GM18951 (cell line): ENCODE data around the gene GALNT5.

Experiments
- POLR2A ChIP-seq: IDR thresholded peaks from 4 replicates; pipeline ENCODE4 v1.6.1; 2011; ENCODE audit warnings: mild to moderate bottlenecking; ENCODE audit not compliant: insufficient read length, insufficient read depth; ENCODE audit errors: extremely low read depth
- in situ Hi-C: fragments of 300-500 bp; cut with MboI; formaldehyde crosslinking; loops from one replicate; pipeline ENCODE4 v1.12.0; 2022; ENCODE audit warnings: low sequenced_read_pairs, mixed read lengths, inconsistent platforms; ENCODE audit not compliant: unreplicated experiment

GALNT5 gene

GRCh38 chr2:157307021-157307420 lies 49.5 kb downstream of the GALNT5 start:
- TF ChIP-seq POLR2A, result no peak
- in situ Hi-C loops, result loop anchor here (10.0 to 25.0 kb wide), 3 partner anchors 188 to 705 kb away; no protein-coding TSS in a partner anchor

- in situ Hi-C loops, result loop anchor here (10.0 to 25.0 kb wide), 3 partner anchors 185 to 702 kb away; no protein-coding TSS in a partner anchor
- no peak for TF ChIP-seq POLR2A
These were observed 52.4 kb downstream of the GALNT5 start for GRCh38 chr2:157309878-157310277.

GRCh38 chr2:157311706-157312105 lies 54.2 kb downstream of the GALNT5 start:
- in situ Hi-C loops, result loop anchor here (25.0 kb wide), 2 partner anchors 276 to 701 kb away; no protein-coding TSS in a partner anchor
- no peak for TF ChIP-seq POLR2A

- TF ChIP-seq POLR2A, result no peak
- in situ Hi-C loops, result loop anchor here (25.0 kb wide), 2 partner anchors 274 to 699 kb away; no protein-coding TSS in a partner anchor
These were observed 55.5 kb downstream of the GALNT5 start for GRCh38 chr2:157312866-157313486.

GRCh38 chr2:157315901-157316300 lies 58.4 kb downstream of the GALNT5 start:
- in situ Hi-C loops, result loop anchor here (25.0 kb wide), 2 partner anchors 271 to 696 kb away; no protein-coding TSS in a partner anchor
- no peak for TF ChIP-seq POLR2A

- TF ChIP-seq POLR2A, result no peak
- in situ Hi-C loops, result loop anchor here (25.0 kb wide), 2 partner anchors 268 to 693 kb away; no protein-coding TSS in a partner anchor
These were observed 61.4 kb downstream of the GALNT5 start for GRCh38 chr2:157318884-157319283.

- in situ Hi-C loops, result loop anchor here (25.0 kb wide), 2 partner anchors 268 to 693 kb away; no protein-coding TSS in a partner anchor
- TF ChIP-seq POLR2A, result no peak
These were observed 62.3 kb downstream of the GALNT5 start for GRCh38 chr2:157319795-157320194.

- no peak for TF ChIP-seq POLR2A
- in situ Hi-C loops, result loop anchor here (25.0 kb wide), 2 partner anchors 267 to 692 kb away; no protein-coding TSS in a partner anchor
These were observed 62.9 kb downstream of the GALNT5 start for GRCh38 chr2:157320409-157320808.

GRCh38 chr2:157321466-157321865 lies 64.0 kb downstream of the GALNT5 start:
- TF ChIP-seq POLR2A, result no peak
- in situ Hi-C loops, result loop anchor here (25.0 kb wide), 2 partner anchors 266 to 691 kb away; no protein-coding TSS in a partner anchor

- in situ Hi-C loops, result loop anchor here (25.0 kb wide), 2 partner anchors 265 to 690 kb away; no protein-coding TSS in a partner anchor
- no peak for TF ChIP-seq POLR2A
These were observed 64.9 kb downstream of the GALNT5 start for GRCh38 chr2:157322432-157322831.

GRCh38 chr2:157324331-157324843 lies 66.9 kb downstream of the GALNT5 start:
- in situ Hi-C loops, result loop anchor here (25.0 kb wide), 2 partner anchors 263 to 688 kb away; no protein-coding TSS in a partner anchor
- TF ChIP-seq POLR2A, result no peak

GRCh38 chr2:157325786-157326185 lies 68.3 kb downstream of the GALNT5 start, which contains the start of gene ERMN:
TSS of gene ERMN (minus strand) at chr2:157325824. CDS start at chr2:157325642, 182 bp downstream.
- in situ Hi-C loops, result no loop called here
- TF ChIP-seq POLR2A, result no peak

GRCh38 chr2:157326698-157327097 lies 69.2 kb downstream of the GALNT5 start:
- in situ Hi-C loops, result no loop called here

More at GRCh38 chr2:157326698-157327097, 69.2 kb downstream of the GALNT5 start:
- TF ChIP-seq POLR2A, result no peak
